H9 (cell line): ENCODE data around the gene RPL36A. TPM values are rescaled to one million over a fixed set of nuclear protein-coding genes. Genes with fewer than 3 reads are reported as not detected.

Experiments used
- DNase-seq: peaks from one replicate; pipeline ENCODE4 v3.0.0-alpha.2; 2017
- H2AFZ ChIP-seq: one replicate; pipeline ENCODE4 v1.6.1; 2013; ENCODE audit warnings: mild to moderate bottlenecking, low read length, control low read depth, moderate library complexity
- H2AK5ac ChIP-seq: 2 replicates; pipeline ENCODE4 v1.6.1; 2013; ENCODE audit warnings: low read length, control low read depth, mixed read lengths; ENCODE audit not compliant: insufficient read length
- H2BK120ac ChIP-seq: one replicate; pipeline ENCODE4 v1.6.1; 2013; ENCODE audit warnings: low read depth, mild to moderate bottlenecking, low read length, control low read depth, inconsistent platforms; ENCODE audit not compliant: poor library complexity, severe bottlenecking
- H2BK12ac ChIP-seq: 2 replicates; pipeline ENCODE4 v1.6.1; 2013; ENCODE audit warnings: low read length, control low read depth, mixed read lengths, low read depth; ENCODE audit not compliant: insufficient read length
- H2BK15ac ChIP-seq: 2 replicates; pipeline ENCODE4 v1.6.1; 2013; ENCODE audit warnings: low read depth, low read length, control low read depth
- H2BK20ac ChIP-seq: one replicate; pipeline ENCODE4 v1.6.1; 2013; ENCODE audit warnings: low read depth, mild to moderate bottlenecking, low read length, control low read depth, inconsistent platforms; ENCODE audit not compliant: poor library complexity, severe bottlenecking
- H2BK5ac ChIP-seq: 2 replicates; pipeline ENCODE4 v1.6.1; 2013; ENCODE audit warnings: low read length, control low read depth, mixed read lengths; ENCODE audit not compliant: insufficient read length
- H3K14ac ChIP-seq: 2 replicates; pipeline ENCODE4 v1.6.1; 2013; ENCODE audit warnings: low read length, control low read depth; ENCODE audit not compliant: insufficient read depth
- H3K18ac ChIP-seq: 2 replicates; pipeline ENCODE4 v1.6.1; 2013; ENCODE audit warnings: low read depth, mild to moderate bottlenecking, mixed read lengths, low read length, control low read depth; ENCODE audit not compliant: insufficient read length
- H3K23ac ChIP-seq: 2 replicates; pipeline ENCODE4 v1.6.1; 2013; ENCODE audit warnings: low read length, control low read depth, mixed read lengths, low read depth; ENCODE audit not compliant: insufficient read length
- H3K23me2 ChIP-seq: 2 replicates; pipeline ENCODE4 v1.6.1; 2013; ENCODE audit warnings: low read depth, mild to moderate bottlenecking, mixed read lengths, low read length, control low read depth; ENCODE audit not compliant: insufficient read length, poor library complexity, severe bottlenecking
- H3K27ac ChIP-seq: 2 replicates; pipeline ENCODE4 v1.5.1; 2013; ENCODE audit warnings: low read length, control low read depth, mixed read lengths, low read depth; ENCODE audit not compliant: insufficient read length
- H3K27me3 ChIP-seq: 2 replicates; pipeline ENCODE4 v1.6.1; 2013; ENCODE audit warnings: low read length, control low read depth, inconsistent platforms; ENCODE audit not compliant: insufficient read depth
- H3K4ac ChIP-seq: 2 replicates; pipeline ENCODE4 v1.6.1; 2013; ENCODE audit warnings: low read depth, mild to moderate bottlenecking, control low read depth, inconsistent platforms, low read length, moderate library complexity
- H3K4me1 ChIP-seq: 2 replicates; pipeline ENCODE4 v1.6.1; 2013; ENCODE audit warnings: low read length, control low read depth, inconsistent platforms; ENCODE audit not compliant: insufficient read depth
- H3K4me2 ChIP-seq: 2 replicates; pipeline ENCODE4 v1.6.1; 2013; ENCODE audit warnings: low read length, control low read depth, mixed read lengths; ENCODE audit not compliant: insufficient read length, insufficient read depth
- H3K56ac ChIP-seq: 2 replicates; pipeline ENCODE4 v1.6.1; 2013; ENCODE audit warnings: low read depth, mild to moderate bottlenecking, mixed read lengths, low read length, control low read depth; ENCODE audit not compliant: insufficient read length
- H3K79me1 ChIP-seq: 2 replicates; pipeline ENCODE4 v1.6.1; 2013; ENCODE audit warnings: low read depth, mild to moderate bottlenecking, moderate library complexity, low read length, control low read depth, inconsistent platforms; ENCODE audit not compliant: insufficient read depth, poor library complexity, severe bottlenecking
- H3K79me2 ChIP-seq: 2 replicates; pipeline ENCODE4 v1.6.1; 2013; ENCODE audit warnings: low read length, control low read depth, inconsistent platforms; ENCODE audit not compliant: insufficient read depth
- H3K9ac ChIP-seq: 2 replicates; pipeline ENCODE4 v1.6.1; 2013; ENCODE audit warnings: low read length, control low read depth, mixed read lengths; ENCODE audit not compliant: insufficient read length; ENCODE audit errors: extremely low read depth
- H3K9me3 ChIP-seq: one replicate; pipeline ENCODE4 v1.6.1; 2013; ENCODE audit warnings: low read depth, low read length, inconsistent platforms; ENCODE audit not compliant: control insufficient read depth
- H3T11ph ChIP-seq: one replicate; pipeline ENCODE4 v1.6.1; 2013; ENCODE audit warnings: mild to moderate bottlenecking, low read length, control low read depth, inconsistent platforms
- H4K20me1 ChIP-seq: one replicate; pipeline ENCODE4 v1.6.1; 2013; ENCODE audit not compliant: control insufficient read depth, insufficient read length, insufficient read depth
- H4K5ac ChIP-seq: 2 replicates; pipeline ENCODE4 v1.6.1; 2013; ENCODE audit warnings: low read depth, mild to moderate bottlenecking, mixed read lengths, low read length, control low read depth; ENCODE audit not compliant: insufficient read length
- H4K8ac ChIP-seq: replicated peaks from 2 replicates; pipeline ENCODE4 v1.6.1; 2013; ENCODE audit warnings: low read length, control low read depth, mixed read lengths, low read depth; ENCODE audit not compliant: insufficient read length
- H4K91ac ChIP-seq: 2 replicates; pipeline ENCODE4 v1.6.1; 2013; ENCODE audit warnings: low read depth, mild to moderate bottlenecking, moderate library complexity, mixed read lengths, low read length, control low read depth; ENCODE audit not compliant: insufficient read length
- H3K27ac Mint-ChIP-seq, 3 experiments: 2 replicates in 2 of 3; 3 replicates in 1 of 3; pipeline ENCODE4 v1.8.0; 2020 to 2021; ENCODE audit warnings: mixed read lengths in 3 of 3, mild to moderate bottlenecking in 1 of 3, moderate library complexity in 1 of 3
- H3K27me3 Mint-ChIP-seq: 2 replicates; pipeline ENCODE4 v1.8.0; 2021; ENCODE audit warnings: low read depth, mild to moderate bottlenecking, moderate library complexity, mixed read lengths
- H3K36me3 Mint-ChIP-seq, 3 experiments: 2 replicates in 2 of 3; 3 replicates in 1 of 3; pipeline ENCODE4 v1.8.0; 2020 to 2021; ENCODE audit warnings: low read depth in 3 of 3, mixed read lengths in 3 of 3; ENCODE audit not compliant: insufficient read depth in 1 of 3
- H3K4me1 Mint-ChIP-seq, 2 experiments: 2 replicates each; pipeline ENCODE4 v1.8.0; 2020; ENCODE audit warnings: mixed read lengths in 2 of 2
- H3K4me3 Mint-ChIP-seq, 2 experiments: 2 replicates in 1 of 2; 3 replicates in 1 of 2; pipeline ENCODE4 v1.8.0; 2020 to 2021; ENCODE audit warnings: mild to moderate bottlenecking in 2 of 2, mixed read lengths in 2 of 2, moderate library complexity in 1 of 2
- H3K9me3 Mint-ChIP-seq, 2 experiments: 2 replicates in 1 of 2; 3 replicates in 1 of 2; pipeline ENCODE4 v1.8.0; 2020; ENCODE audit warnings: mild to moderate bottlenecking in 2 of 2, mixed read lengths in 2 of 2, moderate library complexity in 1 of 2
- WGBS: extraction: QIAGEN DNeasy Blood & Tissue Kit; methylation state at CpG from one replicate; pipeline ENCODE4 v1.1.7; 2013; ENCODE audit warnings: missing lambda C conversion rate, low lambda C conversion rate, mixed read lengths; ENCODE audit not compliant: insufficient read length; ENCODE audit errors: extremely low coverage; 5-methylcytosine and 5-hydroxymethylcytosine counted together
- total RNA-seq: library from RNA; stranded (reverse); gene quantifications from 2 replicates; pipeline ENCODE4 v1.2.1, GENCODE V29; 2021
- TF ChIP-seq, protein P1 (sequence below): fragments of 200-600 bp; sonication (generic); conservative IDR thresholded peaks from 3 replicates; pipeline ENCODE4 v1.8.0; 2021; ENCODE audit warnings: antibody characterized with exemption, mild to moderate bottlenecking

RPL36A gene
- total RNA-seq, 1 experiment from 2014 or later: 428 TPM

DNA sequence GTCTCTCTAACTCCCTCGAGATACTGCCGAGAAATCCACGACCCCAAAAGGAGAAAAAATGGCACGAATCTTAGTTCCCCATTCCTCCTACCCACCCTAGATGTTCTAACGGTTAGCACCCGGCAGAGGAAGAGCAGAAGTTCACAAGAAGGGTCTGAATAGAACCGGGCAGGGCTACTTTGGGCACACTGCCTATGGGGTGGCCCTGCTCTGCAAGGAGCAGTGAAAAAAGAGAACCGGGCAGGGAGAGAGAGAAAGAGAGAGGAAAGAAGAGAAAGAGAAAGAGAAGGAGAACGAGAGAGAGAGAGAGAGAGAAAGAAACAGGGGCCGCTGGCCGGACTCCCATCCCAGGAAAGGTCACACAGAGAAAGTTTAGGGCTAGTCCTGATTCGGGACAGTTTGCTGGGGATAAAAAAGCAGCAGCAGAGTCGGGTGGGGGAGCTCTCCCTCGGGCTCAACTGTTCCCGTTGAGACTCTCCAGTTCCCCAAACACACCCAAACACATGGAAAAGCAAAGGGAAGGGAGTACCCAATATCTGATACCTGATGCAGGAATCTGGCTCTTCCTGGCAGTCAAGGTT, 16.4 kb downstream of the RPL36A start:
- H3K18ac ChIP-seq: peak overlapping the region; percentile 45
- H2AFZ ChIP-seq: no peak overlapping the region
- peaks cover 55 to 64% of the 10 kb centered on the region in 2 experiments for H3K9me3 Mint-ChIP-seq
- H3K4me1 Mint-ChIP-seq: peaks cover 5 to 11% of the 10 kb centered on the region in 2 experiments; a peak in 3 of 4 replicates
- H4K8ac ChIP-seq: no peak overlapping the region
- no peak overlapping the region for H2BK5ac ChIP-seq
- no peaks in the 10 kb centered on the region for H4K20me1 ChIP-seq
- peaks cover 19% of the 10 kb centered on the region for H3K9me3 ChIP-seq
- peak overlapping the region; percentile 95 for H3K9ac ChIP-seq
- H3K27ac Mint-ChIP-seq: peak overlapping the region; percentile 75 to 98 (median 89)
- no peak overlapping the region for H3K23ac ChIP-seq
- H4K91ac ChIP-seq: no peak overlapping the region
- no peak overlapping the region for H3K56ac ChIP-seq
- H3K4me2 ChIP-seq: peak overlapping the region; percentile 52
- no peak overlapping the region for H2BK20ac ChIP-seq
- H3K4me3 Mint-ChIP-seq: peak overlapping the region; percentile 92 to 95
- H3K14ac ChIP-seq: peak overlapping the region; percentile 87
- peaks cover 4% of the 10 kb centered on the region for H3K23me2 ChIP-seq
- no peaks in the 10 kb centered on the region for H3K4me1 ChIP-seq
- H3K27ac ChIP-seq: peak overlapping the region; percentile 48
- H2AK5ac ChIP-seq: no peak overlapping the region
- TF ChIP-seq, protein P1, sequence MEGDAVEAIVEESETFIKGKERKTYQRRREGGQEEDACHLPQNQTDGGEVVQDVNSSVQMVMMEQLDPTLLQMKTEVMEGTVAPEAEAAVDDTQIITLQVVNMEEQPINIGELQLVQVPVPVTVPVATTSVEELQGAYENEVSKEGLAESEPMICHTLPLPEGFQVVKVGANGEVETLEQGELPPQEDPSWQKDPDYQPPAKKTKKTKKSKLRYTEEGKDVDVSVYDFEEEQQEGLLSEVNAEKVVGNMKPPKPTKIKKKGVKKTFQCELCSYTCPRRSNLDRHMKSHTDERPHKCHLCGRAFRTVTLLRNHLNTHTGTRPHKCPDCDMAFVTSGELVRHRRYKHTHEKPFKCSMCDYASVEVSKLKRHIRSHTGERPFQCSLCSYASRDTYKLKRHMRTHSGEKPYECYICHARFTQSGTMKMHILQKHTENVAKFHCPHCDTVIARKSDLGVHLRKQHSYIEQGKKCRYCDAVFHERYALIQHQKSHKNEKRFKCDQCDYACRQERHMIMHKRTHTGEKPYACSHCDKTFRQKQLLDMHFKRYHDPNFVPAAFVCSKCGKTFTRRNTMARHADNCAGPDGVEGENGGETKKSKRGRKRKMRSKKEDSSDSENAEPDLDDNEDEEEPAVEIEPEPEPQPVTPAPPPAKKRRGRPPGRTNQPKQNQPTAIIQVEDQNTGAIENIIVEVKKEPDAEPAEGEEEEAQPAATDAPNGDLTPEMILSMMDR: no peak
- peaks cover 1% of the 10 kb centered on the region; the same call in 1 of the 2 replicates for H3K27me3 Mint-ChIP-seq
- no peak overlapping the region for H3K4ac ChIP-seq
- H3K79me1 ChIP-seq: no peaks in the 10 kb centered on the region
- no peak overlapping the region for H2BK120ac ChIP-seq
- no peak overlapping the region for H3T11ph ChIP-seq
- peaks cover 18 to 28% (median 21%) of the 10 kb centered on the region in 3 experiments for H3K36me3 Mint-ChIP-seq
- no peak overlapping the region for H4K5ac ChIP-seq
- no CpG with 5 or more reads among the region's 15 CpGs for WGBS
- H2BK12ac ChIP-seq: no peak overlapping the region
- no peak for DNase-seq
- peaks cover 7% of the 10 kb centered on the region; the same call in 1 of the 2 replicates for H3K79me2 ChIP-seq
- no peaks in the 10 kb centered on the region for H3K27me3 ChIP-seq
- H2BK15ac ChIP-seq: no peak overlapping the region
